CD4-positive, alpha-beta T cell treated with Interleukin-17A for 4 hours (primary cell): Measurements from ENCODE around the gene DEFB124.
"Not testable (repeated sequence)": the region's sequence is repeated elsewhere in the genome, so short reads cannot be mapped to it uniquely, and the experiment has no call there.

ENCODE experiments used
- DNase-seq: peaks from one replicate; pipeline ENCODE4 v3.0.0-alpha.2; 2020; ENCODE audit warnings: mixed read lengths

Gene DEFB124

DNA sequence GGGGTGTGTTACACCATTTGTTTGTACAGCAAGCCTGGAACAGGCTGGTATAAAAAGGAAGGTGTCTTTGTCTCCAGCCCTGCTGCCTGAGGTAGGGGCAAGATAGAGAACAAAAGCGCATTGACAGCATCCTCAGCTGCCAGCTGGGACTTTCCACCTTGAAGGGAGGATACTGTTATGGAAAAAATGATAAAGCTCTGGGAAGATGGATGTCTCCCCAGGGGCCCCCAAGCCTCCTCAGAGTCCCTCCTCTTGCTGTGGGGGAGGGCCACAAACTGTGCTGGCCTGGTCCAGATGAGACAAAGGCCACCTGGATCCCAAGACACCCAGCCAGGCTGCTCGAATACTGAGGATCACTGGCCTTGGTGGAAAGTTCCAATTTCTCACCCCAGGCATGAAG lies 13.2 kb upstream of the DEFB124 start:
- DNase-seq: no peak

DNA sequence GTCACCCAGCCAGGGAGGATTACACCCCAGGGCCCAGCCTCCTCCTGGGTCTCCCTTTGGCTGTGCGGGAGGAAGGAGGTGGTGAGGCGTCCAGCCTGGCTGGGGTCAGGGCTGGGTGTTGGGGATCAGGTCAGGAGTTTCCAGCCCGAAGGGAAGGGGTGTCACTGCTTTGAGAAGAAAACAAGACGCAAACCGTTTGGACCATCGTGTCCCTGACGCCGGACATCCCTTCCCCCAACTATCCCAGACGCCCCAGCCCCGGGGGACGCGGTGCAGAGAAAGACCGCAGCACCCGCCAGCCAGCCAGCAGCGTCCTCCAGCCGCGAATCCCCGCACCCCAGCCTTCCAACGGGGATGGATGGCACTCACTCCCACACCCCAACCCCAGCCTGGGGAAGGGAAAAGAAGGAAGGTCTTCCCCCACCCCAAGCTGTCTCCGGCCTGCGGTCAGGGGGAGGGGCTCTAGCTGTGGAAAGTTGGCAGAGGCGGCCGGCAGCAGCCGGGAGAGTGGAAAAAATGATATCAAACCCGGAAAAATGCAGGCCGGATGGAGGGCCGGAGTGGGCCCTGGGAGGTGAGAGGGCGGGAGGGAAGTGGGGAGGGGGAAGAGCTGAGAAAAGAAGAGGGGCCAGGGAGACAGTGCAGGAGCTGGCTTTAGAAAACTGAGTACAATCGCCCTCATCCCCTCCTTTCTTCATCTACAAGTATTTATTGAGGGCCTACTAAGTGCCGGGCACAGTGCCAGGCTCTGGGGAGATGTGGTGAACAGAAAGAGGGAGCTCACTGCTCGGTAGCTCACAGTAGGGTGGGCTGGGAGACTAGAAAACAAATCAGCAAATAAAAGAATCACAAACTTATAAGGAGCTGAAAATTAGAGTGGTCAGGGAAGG lies 10.8 kb upstream of the DEFB124 start:
- DNase-seq: no peak

DNA sequence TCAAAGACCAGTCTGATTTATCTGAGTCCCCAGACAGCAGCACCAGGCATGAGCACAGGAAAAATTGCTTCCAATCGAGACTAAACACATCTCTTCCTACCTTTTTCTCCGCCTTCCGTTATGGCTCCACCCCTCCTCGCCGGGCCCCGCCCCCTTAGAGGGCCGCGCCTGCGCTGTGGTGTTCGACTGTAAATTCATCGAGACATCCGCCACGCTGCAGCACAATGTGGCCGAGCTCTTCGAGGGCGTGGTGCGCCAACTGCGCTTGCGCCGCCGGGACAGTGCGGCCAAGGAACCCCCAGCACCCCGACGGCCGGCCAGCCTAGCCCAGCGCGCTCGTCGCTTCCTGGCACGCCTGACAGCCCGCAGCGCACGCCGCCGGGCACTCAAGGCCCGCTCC lies 9.1 kb upstream of the DEFB124 start:
- DNase-seq: no peak

DNA sequence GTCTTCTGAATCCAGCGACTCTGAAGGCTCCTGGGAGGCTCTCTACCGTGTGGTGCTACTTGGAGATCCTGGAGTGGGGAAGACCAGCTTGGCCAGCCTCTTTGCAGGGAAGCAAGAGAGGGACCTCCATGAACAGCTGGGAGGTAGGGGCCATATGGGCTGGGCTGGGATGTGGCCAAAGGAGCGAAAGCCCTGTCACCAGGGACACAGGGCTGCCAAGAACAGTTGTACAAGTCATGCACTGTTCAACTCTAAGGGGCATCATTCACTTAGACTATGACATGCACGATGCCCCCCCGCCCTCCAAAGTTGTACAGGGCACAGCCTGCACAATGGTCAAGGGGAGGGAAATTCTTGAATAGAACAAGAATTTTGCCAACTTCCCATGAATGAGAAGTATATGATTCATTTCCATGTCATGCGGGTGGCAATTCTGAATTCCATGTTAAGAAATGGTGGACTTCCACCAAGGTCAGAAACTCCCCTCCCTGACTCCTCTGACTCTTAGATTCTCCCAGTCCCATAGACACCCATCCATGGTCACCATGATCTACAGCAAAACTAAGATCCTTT lies 1.8 kb upstream of the DEFB124 start:
- DNase-seq: no peak

DNA sequence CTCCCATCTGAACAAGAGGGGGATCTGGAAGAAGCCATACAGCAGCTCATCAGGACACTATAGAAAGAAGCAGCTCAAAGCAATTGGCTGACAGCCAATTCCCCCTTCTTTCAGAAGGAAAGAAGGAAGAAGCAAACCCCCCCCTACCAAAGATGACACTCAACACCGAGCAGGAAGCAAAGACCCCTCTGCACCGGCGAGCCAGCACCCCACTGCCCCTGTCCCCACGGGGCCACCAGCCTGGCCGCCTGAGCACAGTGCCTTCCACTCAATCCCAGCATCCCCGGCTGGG lies 1.3 kb upstream of the DEFB124 start:
- DNase-seq: no peak

DNA sequence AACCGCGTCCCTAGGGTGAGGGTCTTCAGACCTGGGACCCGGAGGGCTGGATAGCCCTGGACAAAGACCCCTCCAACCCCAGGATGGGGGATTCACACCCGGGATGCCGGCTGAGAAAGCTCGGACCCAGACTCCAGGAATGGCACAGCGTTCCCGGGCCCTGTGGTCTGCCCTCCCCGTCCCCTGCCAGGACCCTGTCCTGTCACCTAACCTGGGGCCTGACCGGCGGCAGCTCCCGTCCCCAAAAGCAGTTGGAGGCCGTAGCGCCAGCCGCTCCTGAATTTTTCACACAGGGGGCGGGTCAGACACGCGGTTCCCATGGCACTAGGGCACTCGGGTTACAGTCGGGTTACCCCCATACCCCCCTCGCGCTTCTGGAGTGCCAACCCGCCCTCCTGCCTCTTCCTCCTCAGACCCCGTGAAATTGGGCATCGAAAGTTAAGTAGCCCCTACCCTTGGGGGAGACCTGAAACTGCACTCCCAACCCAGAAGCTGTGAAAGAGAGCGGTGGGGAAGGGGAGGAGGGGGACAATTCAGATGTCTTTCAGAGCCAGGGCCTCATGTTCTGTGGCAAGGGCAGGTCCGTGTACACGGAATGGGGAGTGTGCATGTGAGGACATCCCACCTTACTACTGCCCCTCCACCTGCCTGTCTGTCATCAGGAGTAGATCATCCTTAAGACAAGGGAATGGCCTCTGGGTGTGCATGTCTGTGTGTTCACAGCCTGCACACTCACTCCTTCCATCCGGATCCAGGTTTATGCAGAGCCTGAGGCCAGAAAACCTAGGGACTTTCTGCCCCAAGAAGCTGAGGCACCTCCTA lies 756 bp upstream of the DEFB124 start:
- no peak for DNase-seq

DNA sequence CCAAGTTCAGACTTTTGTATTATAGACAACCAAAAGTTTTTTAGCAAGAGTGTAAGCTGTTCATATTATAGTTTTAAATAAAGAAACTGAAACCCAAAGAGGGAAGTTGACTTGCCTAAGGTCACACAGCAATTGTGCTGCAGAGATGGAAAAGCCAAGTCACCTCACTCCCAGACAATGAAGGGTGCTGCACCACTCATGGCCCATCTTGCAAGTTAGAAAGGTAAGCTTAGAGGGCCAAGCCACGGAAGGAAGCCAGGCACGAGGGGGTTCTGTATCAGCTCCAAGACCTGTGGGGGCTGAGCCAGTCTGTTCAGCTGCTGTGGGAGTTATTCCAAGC lies 860 bp downstream of the DEFB124 start:
- no peak for DNase-seq

DNA sequence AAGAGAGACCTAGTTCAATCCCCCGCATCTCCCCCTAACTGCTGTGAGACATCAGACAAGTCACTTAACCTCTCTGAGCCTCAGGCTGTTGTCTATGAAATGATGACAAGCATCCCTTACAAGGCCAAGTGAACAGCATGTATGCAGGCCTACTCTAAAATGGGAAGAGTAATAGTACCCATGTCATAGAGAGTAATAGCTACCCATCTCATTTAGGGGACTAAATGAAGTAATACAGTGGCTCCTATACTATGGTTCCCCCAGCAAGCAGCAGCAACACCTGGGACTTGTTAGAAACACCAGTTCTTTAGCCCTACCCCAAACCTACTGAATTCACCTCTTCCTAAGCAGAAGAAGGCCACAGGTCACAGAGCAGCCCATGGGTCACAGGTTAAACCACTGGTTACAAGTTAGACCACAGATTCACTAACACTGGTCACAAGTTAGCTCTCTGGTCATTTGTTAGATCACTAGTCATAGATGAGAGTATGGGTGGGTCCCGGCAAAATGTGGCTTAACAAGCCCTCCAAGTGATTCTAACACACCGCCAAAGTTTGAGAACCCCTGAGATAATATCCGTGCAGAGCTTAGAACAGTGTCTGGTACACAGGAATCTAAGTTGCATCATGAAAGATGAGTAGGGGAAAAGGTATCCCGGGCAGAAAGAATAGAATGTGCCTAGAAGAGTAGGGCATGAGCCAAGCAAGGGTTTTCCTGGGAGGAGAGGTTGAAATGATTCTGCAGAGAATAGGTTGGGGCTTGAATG lies 1.4 kb downstream of the DEFB124 start:
- no peak for DNase-seq

DNA sequence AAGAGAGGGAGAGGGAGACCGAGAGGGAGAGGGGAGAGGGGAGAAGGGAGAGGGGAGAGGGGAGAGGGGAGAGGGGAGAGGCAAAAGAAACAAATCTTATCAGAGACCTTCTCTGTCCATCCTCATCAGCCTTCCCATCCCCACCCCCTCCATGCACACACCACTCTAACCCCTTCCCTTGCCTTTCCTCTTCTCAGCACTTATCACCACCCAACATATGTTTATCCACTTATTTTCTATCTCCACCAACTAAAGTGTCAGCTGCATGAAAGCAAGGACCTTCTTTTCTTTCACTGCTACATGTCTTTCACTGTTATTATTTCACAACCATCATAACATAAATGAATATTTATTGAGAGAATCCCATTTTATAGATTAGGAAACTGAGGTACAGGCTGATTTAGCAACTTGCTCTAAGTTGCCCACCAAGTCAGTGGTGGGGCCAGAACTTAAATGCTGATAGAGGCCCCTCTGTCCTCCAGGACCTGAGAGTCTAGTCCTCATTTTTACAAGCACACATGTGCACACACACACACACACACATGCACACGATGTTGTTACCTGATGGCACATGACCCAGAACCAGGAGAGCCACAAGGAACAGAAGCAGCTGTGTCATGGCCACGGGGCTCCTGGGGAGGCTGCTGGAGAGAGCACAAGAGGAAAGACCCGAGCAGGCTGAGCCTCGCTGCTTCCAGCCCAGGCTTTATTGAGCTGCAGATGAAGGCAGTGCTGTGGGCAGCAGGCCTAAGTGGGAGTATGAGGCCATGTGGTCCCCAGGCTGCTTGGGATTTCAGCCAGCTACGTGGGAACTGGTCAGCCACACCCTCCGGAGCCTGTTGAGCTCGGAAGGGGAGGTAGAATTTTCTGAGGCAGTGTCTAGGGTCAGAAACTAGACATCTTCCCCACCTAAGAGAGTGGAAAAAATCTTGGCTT lies 2.3 kb downstream of the DEFB124 start:
- no peak for DNase-seq

DNA sequence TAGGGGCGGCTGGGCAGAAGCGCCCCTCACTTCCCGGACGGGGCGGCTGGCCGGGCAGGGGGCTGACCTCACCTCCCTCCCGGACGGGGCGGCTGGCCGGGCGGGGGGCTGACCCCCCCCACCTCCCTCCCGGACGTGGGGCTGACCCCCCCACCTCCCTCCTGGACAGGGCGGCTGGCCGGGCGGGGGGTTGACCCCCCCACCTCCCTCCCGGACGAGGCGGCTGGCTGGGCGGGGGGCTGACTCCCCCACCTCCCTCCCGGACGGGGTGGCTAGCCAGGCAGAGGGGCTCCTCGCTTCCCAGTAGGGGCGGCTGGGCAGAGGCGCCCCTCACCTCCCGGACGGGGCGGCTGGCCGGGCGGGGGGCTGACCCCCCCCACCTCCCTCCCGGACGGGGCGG lies 4.0 kb downstream of the DEFB124 start:
- DNase-seq: not testable (repeated sequence)

DNA sequence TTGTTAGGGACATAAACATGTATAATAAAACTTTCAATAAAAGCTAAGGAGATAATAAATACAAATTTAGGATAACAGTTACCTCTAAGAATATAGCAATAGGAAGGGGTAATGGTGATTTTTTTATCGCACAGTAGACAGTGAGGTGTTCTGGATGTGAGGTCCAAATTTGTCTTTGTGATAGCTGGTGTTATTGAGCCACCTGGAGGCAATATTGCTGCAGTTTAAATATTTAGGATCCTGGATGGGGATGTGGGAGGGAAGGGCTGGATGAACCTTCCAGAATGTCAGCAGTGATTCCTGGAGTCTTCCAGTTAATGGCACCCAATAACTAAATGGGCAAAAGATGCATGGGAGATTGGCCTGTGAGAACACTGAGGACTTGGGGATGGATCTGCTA lies 20.6 kb downstream of the DEFB124 start:
- DNase-seq: no peak

DNA sequence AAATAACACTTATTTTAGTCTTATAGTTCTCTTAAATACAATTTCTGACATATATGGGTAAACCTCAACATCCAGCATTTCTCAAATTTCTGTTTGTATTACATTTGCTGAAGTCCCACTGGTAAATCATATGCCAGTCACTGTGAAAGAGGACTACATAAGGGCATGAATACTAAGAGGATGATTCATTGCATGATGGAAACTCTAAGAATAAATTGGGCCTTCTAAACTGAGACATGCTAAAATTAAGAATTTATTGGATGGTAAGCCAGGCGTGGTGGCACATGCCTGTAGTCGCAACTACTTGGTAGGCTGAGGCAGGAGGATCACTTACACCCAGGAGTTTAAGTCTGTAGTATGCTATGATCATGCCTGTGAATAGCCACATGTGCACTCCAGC lies 22.4 kb downstream of the DEFB124 start:
- DNase-seq: no peak

DNA sequence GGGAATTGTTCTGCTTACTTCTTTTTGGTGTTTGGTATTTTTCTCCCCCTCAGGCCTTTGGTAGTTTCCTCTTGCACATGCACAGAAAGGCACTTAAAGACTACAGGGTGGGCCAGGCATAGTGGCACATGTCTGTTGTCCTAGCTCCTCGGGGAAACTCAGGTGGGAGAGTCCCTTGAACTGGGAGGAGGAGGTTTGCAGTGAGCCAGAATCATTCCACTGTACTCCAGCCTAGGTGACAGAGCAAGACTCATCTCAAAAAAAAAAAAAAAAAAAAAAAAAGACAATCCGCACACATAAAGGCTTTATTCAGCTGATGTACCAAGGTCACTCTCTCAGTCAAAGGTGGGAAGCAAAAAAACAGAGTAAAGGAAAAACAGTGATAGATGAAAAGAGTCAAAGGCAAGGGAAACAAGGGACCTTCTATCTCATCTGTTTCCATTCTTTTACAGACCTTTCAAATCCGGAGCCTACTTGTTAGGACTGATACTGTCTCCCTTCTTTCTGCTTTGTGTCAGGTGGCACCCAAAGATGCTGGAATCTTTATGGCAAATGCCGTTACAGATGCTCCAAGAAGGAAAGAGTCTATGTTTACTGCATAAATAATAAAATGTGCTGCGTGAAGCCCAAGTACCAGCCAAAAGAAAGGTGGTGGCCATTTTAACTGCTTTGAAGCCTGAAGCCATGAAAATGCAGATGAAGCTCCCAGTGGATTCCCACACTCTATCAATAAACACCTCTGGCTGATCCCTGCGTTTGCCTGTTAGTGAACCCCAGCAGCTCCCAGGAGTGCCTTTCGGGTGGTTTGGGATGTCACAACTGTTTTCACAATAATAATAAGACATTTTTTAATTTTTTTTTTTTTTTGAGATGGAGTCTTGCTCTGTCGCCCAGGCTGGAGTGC lies 25.2 kb downstream of the DEFB124 start:
- DNase-seq: no peak

DNA sequence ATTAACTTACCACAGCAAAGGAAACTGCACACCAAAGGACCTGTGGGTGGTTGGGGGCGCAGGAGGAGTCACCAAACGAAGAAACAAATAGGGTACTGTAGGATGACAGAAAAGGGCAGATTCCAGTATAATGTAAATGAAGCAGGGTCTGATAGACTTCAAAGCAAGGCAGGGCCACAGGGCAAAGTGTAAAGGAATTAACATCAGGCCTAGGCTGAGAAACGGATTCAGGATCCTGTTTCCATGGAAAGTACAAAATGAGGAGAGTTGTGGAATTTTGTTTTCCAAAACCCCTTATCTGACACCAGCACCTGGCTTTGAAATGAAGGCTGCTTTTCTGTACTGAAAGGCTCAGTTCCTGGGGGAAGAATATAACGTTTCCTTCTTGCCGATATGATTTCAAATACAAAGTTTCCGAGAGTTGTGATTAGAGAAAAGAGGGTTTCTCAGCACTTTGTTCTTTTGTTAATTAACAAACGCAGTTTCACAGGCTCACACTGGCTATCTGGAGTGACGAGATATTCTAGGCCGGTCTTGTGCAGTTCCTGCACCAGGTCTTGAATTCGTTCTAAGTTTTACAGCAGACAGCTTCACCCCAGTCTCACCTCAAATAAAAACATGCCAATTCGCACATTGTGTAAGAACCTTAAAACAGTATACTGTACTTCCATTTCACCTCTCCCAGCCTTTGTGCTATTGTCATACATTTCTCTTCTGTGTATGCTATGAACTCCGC lies 28.7 kb downstream of the DEFB124 start:
- no peak for DNase-seq

DNA sequence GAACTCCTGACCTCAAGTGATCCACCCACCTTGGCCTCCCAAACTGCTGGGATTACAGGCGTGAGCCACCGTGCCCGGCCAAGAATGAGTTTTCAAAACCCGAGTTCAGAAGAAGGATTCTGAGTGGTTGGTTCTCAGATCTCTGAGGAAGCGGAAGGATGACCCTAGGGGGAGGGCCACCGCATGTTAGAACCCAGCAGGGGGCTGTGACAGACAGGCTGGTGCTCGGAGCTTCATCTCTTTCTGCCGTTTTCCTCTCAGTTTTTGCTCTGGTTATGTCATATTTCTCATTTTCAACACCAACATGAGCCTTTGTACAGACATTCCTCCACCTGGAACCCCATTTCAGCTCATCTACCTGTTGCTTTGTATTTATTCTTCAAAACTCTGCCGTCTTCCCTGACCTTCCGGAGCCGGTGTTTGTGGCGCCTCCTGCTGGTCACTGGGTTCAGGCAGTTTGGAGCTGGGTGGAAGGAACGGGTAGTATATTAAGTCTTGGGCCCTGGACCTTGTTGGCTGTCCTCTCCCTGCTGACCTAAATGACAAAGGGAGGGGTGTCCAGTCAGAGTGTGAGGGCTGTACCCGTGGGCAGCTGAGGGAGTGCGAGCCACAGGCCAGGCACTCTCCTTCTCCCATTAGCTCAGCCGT lies 34.8 kb downstream of the DEFB124 start, which contains the start of gene DEFB123:
Gene DEFB123, plus strand, starts transcription at position 621 of the 648 bp plus-strand sequence. CDS start 67 bp downstream, outside the sequence.
- DNase-seq: no peak

DNA sequence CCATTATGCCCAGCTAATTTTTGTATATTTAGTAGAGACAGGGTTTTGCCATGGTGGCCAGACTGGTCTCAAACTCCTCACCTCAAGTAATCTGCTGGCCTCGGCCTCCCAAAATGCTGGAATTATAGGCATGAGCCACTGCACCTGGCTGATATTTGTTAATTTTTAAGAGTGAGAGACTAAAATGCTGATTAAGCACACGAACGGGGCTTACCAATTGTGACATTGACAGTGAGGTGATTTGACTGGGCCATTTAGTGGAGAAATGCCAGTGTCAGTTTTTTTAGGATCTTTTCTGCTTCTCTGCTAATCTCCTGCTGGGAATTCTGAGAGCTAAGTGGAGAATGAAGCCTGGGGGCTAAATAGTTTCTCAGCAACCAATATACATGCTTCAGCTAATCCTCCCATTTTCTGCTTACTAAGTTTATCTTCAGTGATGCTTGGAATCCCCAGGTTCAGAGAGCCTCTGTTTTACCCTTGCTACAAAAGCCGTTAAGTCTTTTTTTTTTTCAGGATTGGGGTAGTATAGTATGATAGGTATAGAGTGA lies 44.3 kb downstream of the DEFB124 start:
- no peak for DNase-seq

DNA sequence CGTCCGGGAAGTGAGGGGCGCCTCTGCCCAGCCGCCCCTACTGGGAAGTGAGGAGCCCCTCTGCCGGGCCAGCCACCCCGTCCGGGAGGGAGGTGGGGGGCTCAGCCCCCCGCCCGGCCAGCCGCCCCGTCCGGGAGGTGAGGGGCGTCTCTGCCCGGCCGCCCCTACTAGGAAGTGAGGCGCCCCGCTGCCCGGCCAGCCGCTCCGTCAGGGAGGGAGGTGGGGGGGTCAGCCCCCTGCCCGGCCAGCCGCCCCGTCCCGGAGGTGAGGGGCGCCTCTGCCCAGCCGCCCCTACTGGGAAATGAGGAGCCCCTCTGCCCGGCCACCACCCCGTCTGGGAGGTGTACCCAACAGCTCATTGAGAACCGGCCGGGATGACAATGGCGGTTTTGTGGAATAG lies 47.4 kb downstream of the DEFB124 start:
- DNase-seq: not testable (repeated sequence)

DNA sequence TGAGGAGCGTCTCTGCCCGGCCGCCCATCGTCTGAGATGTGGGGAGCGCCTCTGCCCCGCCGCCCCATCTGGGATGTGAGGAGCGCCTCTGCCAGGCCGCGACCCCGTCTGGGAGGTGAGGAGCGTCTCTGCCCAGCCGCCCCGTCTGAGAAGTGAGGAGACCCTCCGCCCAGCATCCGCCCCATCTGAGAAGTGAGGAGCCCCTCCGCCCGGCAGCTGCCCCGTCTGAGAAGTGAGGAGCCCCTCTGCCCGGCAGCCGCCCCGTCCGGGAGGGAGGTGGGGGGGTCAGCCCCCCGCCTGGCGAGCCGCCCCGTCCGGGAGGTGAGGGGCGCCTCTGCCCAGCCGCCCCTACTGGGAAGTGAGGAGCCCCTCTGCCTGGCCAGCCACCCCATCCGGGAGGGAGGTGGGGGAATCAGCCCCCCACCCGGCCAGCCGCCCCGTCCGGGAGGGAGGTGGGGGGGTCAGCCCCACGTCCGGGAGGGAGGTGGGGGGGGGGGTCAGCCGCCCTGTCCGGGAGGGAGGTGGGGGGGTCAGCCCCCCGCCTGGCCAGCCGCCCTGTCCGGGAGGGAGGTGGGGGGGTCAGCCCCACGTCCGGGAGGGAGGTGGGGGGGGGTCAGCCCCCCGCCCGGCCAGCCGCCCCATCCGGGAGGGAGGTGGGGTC lies 47.9 kb downstream of the DEFB124 start:
- DNase-seq: not testable (repeated sequence)

DNA sequence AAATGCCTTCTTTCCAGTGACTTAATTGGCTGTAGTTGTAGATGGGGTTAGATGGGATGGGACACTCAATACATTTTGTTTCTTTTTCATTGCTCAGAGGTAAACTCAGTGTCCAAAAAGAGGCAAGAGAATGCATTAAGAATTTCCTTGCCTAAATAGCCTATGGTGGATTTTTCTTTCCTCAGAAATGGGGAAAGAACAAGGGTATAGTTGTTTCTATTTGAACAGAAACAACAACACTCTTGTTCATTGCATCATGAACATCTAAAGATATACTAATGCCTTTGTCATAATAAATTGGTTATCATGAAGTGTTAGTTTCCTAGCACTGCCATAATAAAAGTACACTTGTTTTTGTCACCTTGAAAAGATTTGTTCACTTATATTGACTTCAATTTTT lies 49.1 kb downstream of the DEFB124 start:
- no peak for DNase-seq
